ENCODE measurements around the gene MN1.

DNA sequence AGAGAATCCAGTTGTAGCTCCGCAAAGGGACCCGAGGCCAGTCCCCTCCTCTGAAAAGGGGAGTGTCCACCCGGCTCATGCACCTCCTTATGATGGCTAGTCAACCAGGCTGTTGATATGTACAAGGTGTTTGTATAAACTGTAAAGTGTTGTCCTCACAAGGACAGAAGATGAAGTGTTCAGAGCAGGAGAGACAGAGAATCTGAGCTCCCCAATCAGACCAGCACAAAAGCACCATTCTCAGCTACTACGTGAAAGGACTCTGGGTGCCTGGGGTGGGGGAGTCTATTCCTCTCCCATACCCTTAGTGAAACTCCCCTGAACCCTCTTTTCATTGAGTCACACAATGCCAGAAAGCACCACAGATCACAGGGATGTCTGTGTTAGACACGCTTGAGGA, 49.4 kb downstream of the MN1 start:
- no peak for TF ChIP-seq POLR2AphosphoS5 (IDR thresholded peaks at IDR 0.05; ENCODE audit: low read depth, low read length)
- TF ChIP-seq PHF8 (conservative IDR thresholded peaks at IDR 0.05; ENCODE audit: low read depth, low read length), result no peak
- TF ChIP-seq, protein P1, sequence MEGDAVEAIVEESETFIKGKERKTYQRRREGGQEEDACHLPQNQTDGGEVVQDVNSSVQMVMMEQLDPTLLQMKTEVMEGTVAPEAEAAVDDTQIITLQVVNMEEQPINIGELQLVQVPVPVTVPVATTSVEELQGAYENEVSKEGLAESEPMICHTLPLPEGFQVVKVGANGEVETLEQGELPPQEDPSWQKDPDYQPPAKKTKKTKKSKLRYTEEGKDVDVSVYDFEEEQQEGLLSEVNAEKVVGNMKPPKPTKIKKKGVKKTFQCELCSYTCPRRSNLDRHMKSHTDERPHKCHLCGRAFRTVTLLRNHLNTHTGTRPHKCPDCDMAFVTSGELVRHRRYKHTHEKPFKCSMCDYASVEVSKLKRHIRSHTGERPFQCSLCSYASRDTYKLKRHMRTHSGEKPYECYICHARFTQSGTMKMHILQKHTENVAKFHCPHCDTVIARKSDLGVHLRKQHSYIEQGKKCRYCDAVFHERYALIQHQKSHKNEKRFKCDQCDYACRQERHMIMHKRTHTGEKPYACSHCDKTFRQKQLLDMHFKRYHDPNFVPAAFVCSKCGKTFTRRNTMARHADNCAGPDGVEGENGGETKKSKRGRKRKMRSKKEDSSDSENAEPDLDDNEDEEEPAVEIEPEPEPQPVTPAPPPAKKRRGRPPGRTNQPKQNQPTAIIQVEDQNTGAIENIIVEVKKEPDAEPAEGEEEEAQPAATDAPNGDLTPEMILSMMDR (IDR thresholded peaks at IDR 0.05; ENCODE audit: control extremely low read depth in 1 of 3, insufficient read depth in 1 of 3, low read depth in 1 of 3, low read length in 3 of 3), result no peak
